DND-41 (cell line): ENCODE results near the gene MYCBPAP.

Experiments
- ATAC-seq: fragments of 200-7000 bp; cut with Tn5 transposase; 3 replicates; pipeline ENCODE4 v1.9.1; 2021; ENCODE audit warnings: low read depth; ENCODE audit not compliant: insufficient read depth
- DNase-seq: peaks from one replicate; pipeline ENCODE4 v3.0.0-alpha.2; 2020
- H2AFZ ChIP-seq: 2 replicates; pipeline ENCODE4 v1.6.0; 2012; ENCODE audit warnings: low read depth, low read length
- H3K27ac ChIP-seq: 2 replicates; pipeline ENCODE4 v1.5.1; 2012; ENCODE audit warnings: low read length, inconsistent platforms
- H3K27me3 ChIP-seq: fragments of 200-600 bp; sonication (generic); 2 replicates; pipeline ENCODE4 v1.6.0; 2012; ENCODE audit warnings: low read length, mild to moderate bottlenecking, inconsistent platforms; ENCODE audit not compliant: insufficient read depth, poor library complexity
- H3K36me3 ChIP-seq: 2 replicates; pipeline ENCODE4 v1.5.1; 2012; ENCODE audit warnings: low read length, inconsistent platforms; ENCODE audit not compliant: insufficient read depth
- H3K4me1 ChIP-seq: 2 replicates; pipeline ENCODE4 v1.5.1; 2012; ENCODE audit warnings: mild to moderate bottlenecking, low read length; ENCODE audit not compliant: insufficient read depth
- H3K4me2 ChIP-seq: 2 replicates; pipeline ENCODE4 v1.6.0; 2012; ENCODE audit warnings: mild to moderate bottlenecking, moderate library complexity, low read length, inconsistent platforms; ENCODE audit not compliant: insufficient read depth
- H3K4me3 ChIP-seq, 2 experiments: fragments of 200-600 bp in 1 of 2; shearing (Covaris generic) in 1 of 2; 2 replicates each; pipeline ENCODE4 v1.5.1; 2012 to 2016; ENCODE audit warnings: inconsistent platforms in 2 of 2, low read length in 2 of 2, mild to moderate bottlenecking in 2 of 2, low read depth in 1 of 2, moderate library complexity in 1 of 2
- H3K79me2 ChIP-seq: 2 replicates; pipeline ENCODE4 v1.6.0; 2012; ENCODE audit warnings: low read length, inconsistent platforms; ENCODE audit not compliant: insufficient read depth
- H3K9ac ChIP-seq: 2 replicates; pipeline ENCODE4 v1.6.0; 2012; ENCODE audit warnings: low read depth, mild to moderate bottlenecking, inconsistent platforms, low read length, moderate library complexity
- H3K9me3 ChIP-seq: 2 replicates; pipeline ENCODE4 v1.5.1; 2012; ENCODE audit warnings: low read length, moderate library complexity, mild to moderate bottlenecking, inconsistent platforms; ENCODE audit not compliant: insufficient read depth, severe bottlenecking
- H4K20me1 ChIP-seq: 2 replicates; pipeline ENCODE4 v1.6.0; 2012; ENCODE audit warnings: low read length; ENCODE audit not compliant: insufficient read depth
- EZH2 ChIP-seq: IDR thresholded peaks from 3 replicates; pipeline ENCODE4 v1.6.1; 2012; ENCODE audit warnings: borderline replicate concordance, low read depth, mild to moderate bottlenecking, moderate library complexity, low read length, inconsistent platforms; ENCODE audit not compliant: severe bottlenecking
- TF ChIP-seq, protein P1 (sequence below): IDR thresholded peaks from 2 replicates; pipeline ENCODE4 v1.5.1; 2012; ENCODE audit warnings: borderline replicate concordance, low read length, moderate library complexity, mild to moderate bottlenecking; ENCODE audit not compliant: poor library complexity, severe bottlenecking; ENCODE audit errors: extremely low read depth

MYCBPAP gene, protein sequence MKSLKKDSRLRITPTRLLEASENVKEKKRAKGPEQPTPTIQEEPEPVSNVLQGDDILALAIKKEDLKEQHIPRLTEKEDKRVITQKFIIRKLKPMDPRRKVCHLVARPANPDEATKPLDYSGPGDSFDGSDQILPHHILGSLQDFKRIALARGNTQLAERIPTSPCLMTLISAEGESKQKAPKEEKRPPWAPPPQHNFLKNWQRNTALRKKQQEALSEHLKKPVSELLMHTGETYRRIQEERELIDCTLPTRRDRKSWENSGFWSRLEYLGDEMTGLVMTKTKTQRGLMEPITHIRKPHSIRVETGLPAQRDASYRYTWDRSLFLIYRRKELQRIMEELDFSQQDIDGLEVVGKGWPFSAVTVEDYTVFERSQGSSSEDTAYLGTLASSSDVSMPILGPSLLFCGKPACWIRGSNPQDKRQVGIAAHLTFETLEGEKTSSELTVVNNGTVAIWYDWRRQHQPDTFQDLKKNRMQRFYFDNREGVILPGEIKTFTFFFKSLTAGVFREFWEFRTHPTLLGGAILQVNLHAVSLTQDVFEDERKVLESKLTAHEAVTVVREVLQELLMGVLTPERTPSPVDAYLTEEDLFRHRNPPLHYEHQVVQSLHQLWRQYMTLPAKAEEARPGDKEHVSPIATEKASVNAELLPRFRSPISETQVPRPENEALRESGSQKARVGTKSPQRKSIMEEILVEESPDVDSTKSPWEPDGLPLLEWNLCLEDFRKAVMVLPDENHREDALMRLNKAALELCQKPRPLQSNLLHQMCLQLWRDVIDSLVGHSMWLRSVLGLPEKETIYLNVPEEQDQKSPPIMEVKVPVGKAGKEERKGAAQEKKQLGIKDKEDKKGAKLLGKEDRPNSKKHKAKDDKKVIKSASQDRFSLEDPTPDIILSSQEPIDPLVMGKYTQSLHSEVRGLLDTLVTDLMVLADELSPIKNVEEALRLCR

DNA sequence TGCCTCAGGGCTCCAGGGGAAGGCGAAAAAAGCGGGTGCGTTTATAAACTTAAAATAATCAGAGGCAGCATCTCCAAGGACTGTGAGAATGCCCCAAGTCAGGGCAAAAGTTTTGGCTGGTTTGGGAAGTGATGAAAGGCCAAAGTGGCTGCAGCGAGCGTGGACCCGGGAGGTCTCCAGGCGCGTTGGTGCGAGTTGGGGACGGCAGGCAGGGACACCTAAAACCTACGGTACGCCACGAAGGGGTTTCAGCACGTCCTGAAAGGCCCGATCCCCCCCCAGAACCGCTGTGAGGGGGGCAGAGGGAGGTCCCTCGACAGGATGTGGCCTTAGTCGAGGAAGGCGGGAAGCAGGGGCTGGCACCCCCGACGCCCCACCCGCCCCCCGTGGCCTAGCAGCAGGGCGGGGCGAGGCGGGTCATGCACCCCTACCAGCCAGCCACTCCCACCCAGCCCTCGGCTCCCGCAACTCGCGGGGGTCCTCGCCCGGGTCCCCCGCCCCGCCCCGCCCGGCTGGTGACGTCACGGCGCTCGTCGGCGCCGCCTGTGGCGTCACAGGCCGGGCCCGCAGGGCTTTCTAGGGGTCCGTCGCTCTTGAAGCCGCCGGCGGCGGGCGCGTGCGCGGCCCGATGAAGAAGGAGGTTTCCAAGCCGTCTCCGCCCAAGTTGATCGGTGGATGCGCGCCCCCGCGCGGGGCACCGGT lies at the start of gene MYCBPAP:
TSS of gene MYCBPAP (plus strand) at position 569 of the 702 bp plus-strand sequence. CDS start 236 bp downstream, outside the sequence.
- DNase-seq (peak; percentile 78), ATAC-seq (peak; percentile 71)
- H3K27me3 ChIP-seq: peaks cover 10% of the 10 kb centered on the region
- peak within 1 kb of the TSS; percentile 73 for H2AFZ ChIP-seq
- H3K9ac ChIP-seq: peak within 1 kb of the TSS; percentile 72
- H3K79me2 ChIP-seq: no peaks in the 10 kb centered on the region
- peak within 1 kb of the TSS; percentile 71 for H3K4me2 ChIP-seq
- peaks cover 33% of the 10 kb centered on the region for H3K4me1 ChIP-seq
- H4K20me1 ChIP-seq: no peaks in the 10 kb centered on the region
- H3K4me3 ChIP-seq: peak within 1 kb of the TSS; percentile 42 to 79
- peak within 1 kb of the TSS; percentile 69 for H3K27ac ChIP-seq
- no peaks in the 10 kb centered on the region for H3K9me3 ChIP-seq
- no peak for TF ChIP-seq EZH2
- TF ChIP-seq, protein P1, sequence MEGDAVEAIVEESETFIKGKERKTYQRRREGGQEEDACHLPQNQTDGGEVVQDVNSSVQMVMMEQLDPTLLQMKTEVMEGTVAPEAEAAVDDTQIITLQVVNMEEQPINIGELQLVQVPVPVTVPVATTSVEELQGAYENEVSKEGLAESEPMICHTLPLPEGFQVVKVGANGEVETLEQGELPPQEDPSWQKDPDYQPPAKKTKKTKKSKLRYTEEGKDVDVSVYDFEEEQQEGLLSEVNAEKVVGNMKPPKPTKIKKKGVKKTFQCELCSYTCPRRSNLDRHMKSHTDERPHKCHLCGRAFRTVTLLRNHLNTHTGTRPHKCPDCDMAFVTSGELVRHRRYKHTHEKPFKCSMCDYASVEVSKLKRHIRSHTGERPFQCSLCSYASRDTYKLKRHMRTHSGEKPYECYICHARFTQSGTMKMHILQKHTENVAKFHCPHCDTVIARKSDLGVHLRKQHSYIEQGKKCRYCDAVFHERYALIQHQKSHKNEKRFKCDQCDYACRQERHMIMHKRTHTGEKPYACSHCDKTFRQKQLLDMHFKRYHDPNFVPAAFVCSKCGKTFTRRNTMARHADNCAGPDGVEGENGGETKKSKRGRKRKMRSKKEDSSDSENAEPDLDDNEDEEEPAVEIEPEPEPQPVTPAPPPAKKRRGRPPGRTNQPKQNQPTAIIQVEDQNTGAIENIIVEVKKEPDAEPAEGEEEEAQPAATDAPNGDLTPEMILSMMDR: no peak
- H3K36me3 ChIP-seq: no peaks in the 10 kb centered on the region

DNA sequence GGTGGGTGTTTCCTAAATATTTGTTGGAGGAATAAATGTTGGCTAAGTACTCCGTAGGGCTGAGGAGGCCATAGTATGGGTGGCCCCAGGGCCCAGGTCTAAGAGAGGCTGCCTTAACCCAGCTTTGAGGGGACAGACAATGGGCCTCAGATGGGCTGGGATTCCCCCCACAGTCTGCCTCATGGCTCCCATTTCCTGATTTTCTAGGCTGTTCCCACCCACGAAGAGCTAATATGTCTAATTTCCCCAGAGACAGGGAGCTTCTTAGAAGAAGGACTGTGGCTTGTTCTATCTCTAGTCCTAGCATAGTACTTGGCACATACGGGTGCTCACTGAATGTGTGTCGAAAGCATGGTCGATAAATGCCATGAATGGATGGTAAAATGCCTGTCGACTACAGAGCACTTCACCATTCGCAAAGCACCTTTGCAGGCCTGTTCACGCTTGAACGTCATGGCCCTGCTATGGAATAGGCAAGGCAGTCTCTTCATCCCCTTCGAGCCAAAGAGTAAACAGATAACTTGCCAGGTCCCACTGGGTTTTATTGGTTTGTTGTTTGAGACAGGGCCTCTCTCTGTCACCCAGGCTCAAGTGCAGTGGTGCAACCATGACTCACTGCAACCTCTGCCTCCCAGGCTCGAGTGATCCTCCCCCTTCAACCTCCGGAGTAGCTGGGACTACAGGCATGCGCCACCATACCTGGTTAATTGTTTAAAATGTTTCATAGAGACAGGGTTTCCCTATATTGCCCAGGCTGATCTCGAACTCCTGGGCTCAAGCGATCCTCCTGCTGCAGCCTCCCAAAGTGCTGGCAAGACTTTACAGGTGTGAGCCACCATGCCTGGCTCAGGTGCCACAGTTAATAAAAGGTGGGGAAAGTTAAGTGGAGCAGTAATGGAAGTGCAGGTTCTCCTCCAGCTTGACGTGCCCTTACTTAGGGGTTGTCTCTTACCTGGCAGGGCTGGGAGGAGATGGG lies 49.2 kb upstream of the MYCBPAP start:
- peaks cover 8% of the 10 kb centered on the region; the same call in 1 of the 2 replicates for H3K36me3 ChIP-seq
- H4K20me1 ChIP-seq: peaks cover 2% of the 10 kb centered on the region; the same call in 1 of the 2 replicates
- DNase-seq (no peak), ATAC-seq (no peak)
- no peaks in the 10 kb centered on the region for H3K27me3 ChIP-seq
- H3K4me2 ChIP-seq: no peak overlapping the region
- no peak overlapping the region for H3K9ac ChIP-seq
- no peaks in the 10 kb centered on the region for H3K79me2 ChIP-seq
- no peak overlapping the region for H3K27ac ChIP-seq
- H3K4me1 ChIP-seq: no peaks in the 10 kb centered on the region
- H2AFZ ChIP-seq: no peak overlapping the region
- no peaks in the 10 kb centered on the region for H3K9me3 ChIP-seq
- H3K4me3 ChIP-seq: no peak overlapping the region
- TF ChIP-seq, protein P1: no peak
- TF ChIP-seq EZH2: no peak

DNA sequence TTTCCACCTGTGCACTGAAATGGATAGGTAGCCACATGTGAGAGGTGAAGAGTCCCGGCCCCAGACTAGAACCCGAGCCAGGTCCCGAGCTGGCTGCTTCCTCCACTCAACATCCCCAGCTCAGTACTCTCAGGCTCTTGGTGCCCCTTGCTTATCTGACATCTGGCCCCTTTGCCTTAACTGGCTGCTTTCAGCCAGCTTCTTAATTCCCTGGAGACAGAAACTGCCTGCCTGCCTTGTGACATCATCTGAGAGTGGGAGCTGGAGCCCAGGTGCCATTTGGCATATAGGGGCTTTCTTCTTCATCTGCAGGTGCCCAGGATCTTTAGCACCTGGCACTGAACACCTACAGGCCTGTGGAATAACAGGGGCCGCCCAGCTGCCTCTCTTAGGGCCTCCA lies 48.5 kb upstream of the MYCBPAP start:
- Histone ChIP-seq H2AFZ (no peak overlapping the region), H3K4me3 (no peak overlapping the region), H4K20me1 (peaks cover 2% of the 10 kb centered on the region; the same call in 1 of the 2 replicates), H3K27me3 (no peaks in the 10 kb centered on the region), H3K4me1 (no peaks in the 10 kb centered on the region), H3K9me3 (no peaks in the 10 kb centered on the region), H3K4me2 (no peak overlapping the region), H3K36me3 (peaks cover 8% of the 10 kb centered on the region; the same call in 1 of the 2 replicates), H3K9ac (no peak overlapping the region), H3K79me2 (no peaks in the 10 kb centered on the region), H3K27ac (no peak overlapping the region)
- TF ChIP-seq, protein P1: no peak
- ATAC-seq: no peak; the same call in 2 of the 3 replicates
- DNase-seq: peak; percentile 12
